ENCODE data around the gene CMBL.
"Not testable (repeated sequence)": the region's sequence is repeated elsewhere in the genome, so short reads cannot be mapped to it uniquely, and the experiment has no call there.

CMBL gene

GRCh38 chr5:10257870-10258269, 49.8 kb downstream of the CMBL start:
- DNase-seq (ENCODE audit: low spot score), result no peak

GRCh38 chr5:10254686-10255085, 53.0 kb downstream of the CMBL start:
- DNase-seq (ENCODE audit: low spot score), result no peak

- DNase-seq (ENCODE audit: low spot score), result no peak
These were observed 54.3 kb downstream of the CMBL start for GRCh38 chr5:10253390-10253789.

GRCh38 chr5:10251405-10251804, 56.3 kb downstream of the CMBL start:
- DNase-seq (ENCODE audit: low spot score), result no peak

- DNase-seq (ENCODE audit: low spot score), result no peak
These were observed 56.9 kb downstream of the CMBL start for GRCh38 chr5:10250806-10251276.

GRCh38 chr5:10249948-10250805, 57.5 kb downstream of the CMBL start, which contains the start of gene CCT5:
CCT5 (plus strand) TSS chr5:10250280; CDS start chr5:10250341, 61 bp downstream.
- DNase-seq (ENCODE audit: low spot score), result peak; percentile 96

GRCh38 chr5:10248378-10249260, 59.1 kb downstream of the CMBL start:
- no peak for DNase-seq (ENCODE audit: low spot score)

- not testable (repeated sequence) for DNase-seq (ENCODE audit: low spot score)
These were observed 60.5 kb downstream of the CMBL start for GRCh38 chr5:10247217-10247616.

GRCh38 chr5:10246761-10247160, 60.9 kb downstream of the CMBL start:
- no peak for DNase-seq (ENCODE audit: low spot score)

- no peak for DNase-seq (ENCODE audit: low spot score)
These were observed 63.3 kb downstream of the CMBL start for GRCh38 chr5:10244342-10244944.

GRCh38 chr5:10243660-10244240, 64.0 kb downstream of the CMBL start:
- DNase-seq (ENCODE audit: low spot score), result no peak

GRCh38 chr5:10235350-10235749, 72.4 kb downstream of the CMBL start:
- DNase-seq (ENCODE audit: low spot score), result no peak

GRCh38 chr5:10233505-10233904, 74.2 kb downstream of the CMBL start:
- DNase-seq (ENCODE audit: low spot score), result no peak

GRCh38 chr5:10233011-10233410, 74.7 kb downstream of the CMBL start:
- no peak for DNase-seq (ENCODE audit: low spot score)

GRCh38 chr5:10232386-10232785, 75.3 kb downstream of the CMBL start:
- no peak for DNase-seq (ENCODE audit: low spot score)

GRCh38 chr5:10229306-10230048, 78.2 kb downstream of the CMBL start:
- no peak for DNase-seq (ENCODE audit: low spot score)

GRCh38 chr5:10228288-10228687, 79.4 kb downstream of the CMBL start:
- DNase-seq (ENCODE audit: low spot score), result no peak
